WTC11 (cell line): ENCODE results near the gene STAT6.

Experiments used
- EMX1 ChIP-seq: fragments of 250-450 bp; sonication (Bioruptor Pico); IDR thresholded peaks from 2 replicates; pipeline ENCODE4 v1.8.0; 2021; ENCODE audit warnings: mild to moderate bottlenecking
- JUN ChIP-seq: sonication (generic); formaldehyde crosslinking; IDR thresholded peaks from 2 replicates; pipeline ENCODE4 v1.8.0; 2023; ENCODE audit warnings: mild to moderate bottlenecking, missing genetic modification reagents
- ZBTB43 ChIP-seq: sonication (generic); formaldehyde crosslinking; IDR thresholded peaks from 2 replicates; pipeline ENCODE4 v1.8.1; 2023; ENCODE audit warnings: mild to moderate bottlenecking, missing genetic modification reagents
- TF ChIP-seq, protein P1 (sequence below): fragments of 250-450 bp; sonication (Bioruptor Pico); IDR thresholded peaks from 2 replicates; pipeline ENCODE4 v1.9.0; 2021; ENCODE audit warnings: moderate library complexity, mild to moderate bottlenecking, inconsistent platforms, borderline replicate concordance

GRCh38 chr12:57046086-57046791, 64.9 kb downstream of the STAT6 start:
- no peak for TF ChIP-seq JUN (CRISPR knock-in tag)
- TF ChIP-seq ZBTB43 (CRISPR knock-in tag): no peak
- TF ChIP-seq EMX1 (CRISPR knock-in tag): no peak
- TF ChIP-seq, protein P1, sequence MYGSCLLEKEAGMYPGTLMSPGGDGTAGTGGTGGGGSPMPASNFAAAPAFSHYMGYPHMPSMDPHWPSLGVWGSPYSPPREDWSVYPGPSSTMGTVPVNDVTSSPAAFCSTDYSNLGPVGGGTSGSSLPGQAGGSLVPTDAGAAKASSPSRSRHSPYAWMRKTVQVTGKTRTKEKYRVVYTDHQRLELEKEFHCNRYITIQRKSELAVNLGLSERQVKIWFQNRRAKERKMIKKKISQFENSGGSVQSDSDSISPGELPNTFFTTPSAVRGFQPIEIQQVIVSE (CRISPR knock-in tag): no peak
